ENCODE data around the gene CCM2.

Gene CCM2

DNA sequence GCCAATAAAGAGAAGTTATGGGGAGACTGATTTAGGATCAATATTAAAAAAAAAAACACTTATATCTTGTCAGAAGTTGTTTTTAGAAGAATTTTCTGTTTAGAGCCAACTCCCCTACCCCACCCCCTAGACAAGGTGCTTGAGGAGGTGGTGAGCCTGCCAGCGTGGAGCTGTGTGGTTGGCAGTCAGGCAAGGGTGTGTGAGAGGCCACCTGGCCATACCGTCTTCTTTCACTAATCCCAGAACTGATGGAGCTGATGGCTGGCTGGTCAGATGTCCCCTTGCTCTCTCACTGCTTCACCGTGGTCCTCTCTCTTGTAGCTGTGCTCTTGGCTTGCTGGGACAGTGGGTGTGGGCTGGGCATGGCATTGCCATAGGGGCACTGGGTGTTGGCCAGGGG, 54.4 kb downstream of the CCM2 start:
- no peaks in the 10 kb centered on the region for H3K9me3 ChIP-seq (replicated peaks; ENCODE audit: insufficient read depth, low read length)
- H3K4me3 ChIP-seq (ENCODE audit: low read length): no peak overlapping the region
- H2AFZ ChIP-seq (ENCODE audit: low read length): no peak overlapping the region
- no peaks in the 10 kb centered on the region for H3F3A ChIP-seq (ENCODE audit: insufficient read depth, low read length)
- peaks cover 18% of the 10 kb centered on the region; the same call in 1 of the 2 replicates for H4K20me1 ChIP-seq (ENCODE audit: insufficient read depth, low read length)
- H3K36me3 ChIP-seq (replicated peaks; ENCODE audit: insufficient read depth, low read length): peaks cover 12% of the 10 kb centered on the region; the same call in 1 of the 2 replicates
- no peak overlapping the region for H3K4me2 ChIP-seq (ENCODE audit: low read depth, low read length)
- 0 out of 2 replicates have a peak, but pooled peaks cover 6% of the 10 kb centered on the region for H3K4me1 ChIP-seq (ENCODE audit: low read length)
- no peak for TF ChIP-seq EZH2 (optimal IDR thresholded peaks at IDR 0.05; ENCODE audit: low read depth, low read length)
- TF ChIP-seq, protein P1, sequence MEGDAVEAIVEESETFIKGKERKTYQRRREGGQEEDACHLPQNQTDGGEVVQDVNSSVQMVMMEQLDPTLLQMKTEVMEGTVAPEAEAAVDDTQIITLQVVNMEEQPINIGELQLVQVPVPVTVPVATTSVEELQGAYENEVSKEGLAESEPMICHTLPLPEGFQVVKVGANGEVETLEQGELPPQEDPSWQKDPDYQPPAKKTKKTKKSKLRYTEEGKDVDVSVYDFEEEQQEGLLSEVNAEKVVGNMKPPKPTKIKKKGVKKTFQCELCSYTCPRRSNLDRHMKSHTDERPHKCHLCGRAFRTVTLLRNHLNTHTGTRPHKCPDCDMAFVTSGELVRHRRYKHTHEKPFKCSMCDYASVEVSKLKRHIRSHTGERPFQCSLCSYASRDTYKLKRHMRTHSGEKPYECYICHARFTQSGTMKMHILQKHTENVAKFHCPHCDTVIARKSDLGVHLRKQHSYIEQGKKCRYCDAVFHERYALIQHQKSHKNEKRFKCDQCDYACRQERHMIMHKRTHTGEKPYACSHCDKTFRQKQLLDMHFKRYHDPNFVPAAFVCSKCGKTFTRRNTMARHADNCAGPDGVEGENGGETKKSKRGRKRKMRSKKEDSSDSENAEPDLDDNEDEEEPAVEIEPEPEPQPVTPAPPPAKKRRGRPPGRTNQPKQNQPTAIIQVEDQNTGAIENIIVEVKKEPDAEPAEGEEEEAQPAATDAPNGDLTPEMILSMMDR (IDR thresholded peaks at IDR 0.05; ENCODE audit: low read length): no peak
- no peak for TF ChIP-seq EZH2phosphoT487 (IDR thresholded peaks at IDR 0.05; ENCODE audit: low read length)
- peaks cover 98% of the 10 kb centered on the region for H3K79me2 ChIP-seq (ENCODE audit: low read length)
- H3K9me2 ChIP-seq (replicated peaks; ENCODE audit: insufficient read depth, low read length): no peaks in the 10 kb centered on the region
- no peak overlapping the region for H3K27ac ChIP-seq (ENCODE audit: low read length)
- H3K9ac ChIP-seq (ENCODE audit: low read length): no peak overlapping the region
- no peak for DNase-seq
- H3K27me3 ChIP-seq (replicated peaks; ENCODE audit: insufficient read depth, low read length): no peaks in the 10 kb centered on the region

DNA sequence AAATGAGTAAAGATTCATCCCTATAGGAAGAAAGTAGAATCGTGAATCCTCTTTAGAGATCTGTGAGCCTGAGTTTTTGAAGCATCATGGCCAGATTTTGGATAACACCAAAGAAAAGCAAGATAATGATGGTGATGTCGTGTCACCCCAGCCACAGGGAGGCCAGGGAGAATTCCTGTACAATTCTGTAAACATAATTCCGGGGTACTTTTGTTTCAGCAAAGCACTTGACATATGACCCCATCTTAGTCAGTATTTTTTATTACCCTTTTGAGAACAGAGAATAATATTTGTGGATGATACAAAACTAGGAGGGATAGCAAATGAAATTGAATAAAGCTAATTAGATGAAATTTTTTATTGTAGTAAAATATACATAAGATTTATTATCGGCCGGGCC, 55.0 kb downstream of the CCM2 start:
- Histone ChIP-seq H2AFZ (ENCODE audit: low read length) (no peak overlapping the region), H4K20me1 (ENCODE audit: insufficient read depth, low read length) (peaks cover 19% of the 10 kb centered on the region; the same call in 1 of the 2 replicates), H3K4me2 (ENCODE audit: low read depth, low read length) (no peak overlapping the region), H3K9me2 (replicated peaks; ENCODE audit: insufficient read depth, low read length) (no peaks in the 10 kb centered on the region), H3K36me3 (replicated peaks; ENCODE audit: insufficient read depth, low read length) (peaks cover 11% of the 10 kb centered on the region; the same call in 1 of the 2 replicates), H3K4me1 (ENCODE audit: low read length) (0 out of 2 replicates have a peak, but pooled peaks cover 6% of the 10 kb centered on the region), H3F3A (ENCODE audit: insufficient read depth, low read length) (no peaks in the 10 kb centered on the region), H3K27ac (ENCODE audit: low read length) (no peak overlapping the region), H3K9ac (ENCODE audit: low read length) (no peak overlapping the region), H3K27me3 (replicated peaks; ENCODE audit: insufficient read depth, low read length) (no peaks in the 10 kb centered on the region), H3K79me2 (ENCODE audit: low read length) (peaks cover 98% of the 10 kb centered on the region), H3K9me3 (replicated peaks; ENCODE audit: insufficient read depth, low read length) (no peaks in the 10 kb centered on the region), H3K4me3 (ENCODE audit: low read length) (no peak overlapping the region)
- no peak for TF ChIP-seq EZH2 (optimal IDR thresholded peaks at IDR 0.05; ENCODE audit: low read depth, low read length)
- no peak for TF ChIP-seq EZH2phosphoT487 (IDR thresholded peaks at IDR 0.05; ENCODE audit: low read length)
- TF ChIP-seq, protein P1 (IDR thresholded peaks at IDR 0.05; ENCODE audit: low read length): no peak
- DNase-seq: no peak

DNA sequence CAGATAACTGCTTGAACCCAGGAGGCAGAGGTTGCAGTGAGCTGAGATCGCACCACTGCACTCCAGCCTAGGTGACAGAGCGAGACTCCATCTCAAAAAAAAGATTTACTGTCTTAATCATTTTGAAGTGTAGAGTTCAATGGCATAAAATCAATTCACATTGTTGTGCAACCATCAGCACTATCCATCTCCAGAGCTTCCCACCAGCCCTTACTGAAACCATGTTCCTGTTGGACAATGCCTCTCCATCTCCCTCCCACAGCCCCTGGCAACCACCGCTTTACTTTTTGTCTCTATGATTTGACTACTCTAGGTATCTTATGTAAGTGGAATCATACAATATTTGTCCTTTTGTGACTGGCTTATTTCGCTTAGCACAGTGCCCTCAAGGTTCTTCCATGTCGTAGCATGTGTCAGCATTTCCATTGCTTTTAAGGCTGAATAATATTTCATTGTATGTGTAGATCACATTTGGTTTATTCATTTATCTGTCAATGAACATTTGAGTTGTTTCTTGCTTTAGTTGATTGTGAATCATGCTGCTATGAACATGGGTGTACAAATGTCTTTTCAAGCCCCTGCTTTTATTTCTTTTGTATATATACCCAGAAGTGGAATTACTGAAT, 55.7 kb downstream of the CCM2 start:
- H3K9ac ChIP-seq (ENCODE audit: low read length): no peak overlapping the region
- H3K27me3 ChIP-seq (replicated peaks; ENCODE audit: insufficient read depth, low read length): no peaks in the 10 kb centered on the region
- H3K4me3 ChIP-seq (ENCODE audit: low read length): no peak overlapping the region
- peaks cover 26% of the 10 kb centered on the region; the same call in 1 of the 2 replicates for H4K20me1 ChIP-seq (ENCODE audit: insufficient read depth, low read length)
- no peak overlapping the region for H2AFZ ChIP-seq (ENCODE audit: low read length)
- no peak for DNase-seq
- peaks cover 4% of the 10 kb centered on the region; the same call in 1 of the 2 replicates for H3K36me3 ChIP-seq (replicated peaks; ENCODE audit: insufficient read depth, low read length)
- H3K4me2 ChIP-seq (ENCODE audit: low read depth, low read length): no peak overlapping the region
- no peaks in the 10 kb centered on the region for H3K9me3 ChIP-seq (replicated peaks; ENCODE audit: insufficient read depth, low read length)
- H3F3A ChIP-seq (ENCODE audit: insufficient read depth, low read length): no peaks in the 10 kb centered on the region
- peaks cover 98% of the 10 kb centered on the region for H3K79me2 ChIP-seq (ENCODE audit: low read length)
- H3K27ac ChIP-seq (ENCODE audit: low read length): no peak overlapping the region
- 0 out of 2 replicates have a peak, but pooled peaks cover 6% of the 10 kb centered on the region for H3K4me1 ChIP-seq (ENCODE audit: low read length)
- no peaks in the 10 kb centered on the region for H3K9me2 ChIP-seq (replicated peaks; ENCODE audit: insufficient read depth, low read length)
- TF ChIP-seq EZH2phosphoT487 (IDR thresholded peaks at IDR 0.05; ENCODE audit: low read length) (no peak), EZH2 (optimal IDR thresholded peaks at IDR 0.05; ENCODE audit: low read depth, low read length) (no peak)

DNA sequence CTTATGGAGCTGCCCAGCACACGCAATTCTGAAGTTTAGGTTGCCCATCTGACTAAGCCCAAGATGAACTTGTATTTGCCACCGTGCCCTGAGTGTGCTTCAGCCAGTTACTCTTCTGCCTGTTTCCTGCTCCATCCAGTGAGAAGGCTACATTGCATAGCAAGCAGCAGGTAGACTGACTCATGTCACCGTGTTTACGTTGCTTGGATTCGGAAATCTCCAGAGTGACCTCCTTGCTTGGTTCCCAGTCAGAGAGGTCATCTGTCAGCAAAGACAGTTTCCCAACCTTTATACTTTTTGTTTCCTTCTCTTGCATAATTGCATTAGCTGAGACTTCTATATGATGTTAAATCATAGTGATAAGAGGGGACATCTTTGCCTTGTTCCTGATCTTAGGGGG, 57.9 kb downstream of the CCM2 start:
- Histone ChIP-seq H3K4me2 (ENCODE audit: low read depth, low read length) (no peak overlapping the region), H3K27ac (ENCODE audit: low read length) (no peak overlapping the region), H3K79me2 (ENCODE audit: low read length) (peaks cover 99% of the 10 kb centered on the region), H2AFZ (ENCODE audit: low read length) (no peak overlapping the region), H3K27me3 (replicated peaks; ENCODE audit: insufficient read depth, low read length) (no peaks in the 10 kb centered on the region), H3F3A (ENCODE audit: insufficient read depth, low read length) (no peaks in the 10 kb centered on the region), H3K9ac (ENCODE audit: low read length) (no peak overlapping the region), H3K4me3 (ENCODE audit: low read length) (no peak overlapping the region), H3K9me2 (replicated peaks; ENCODE audit: insufficient read depth, low read length) (no peaks in the 10 kb centered on the region), H3K4me1 (ENCODE audit: low read length) (0 out of 2 replicates have a peak, but pooled peaks cover 6% of the 10 kb centered on the region), H3K9me3 (replicated peaks; ENCODE audit: insufficient read depth, low read length) (no peaks in the 10 kb centered on the region), H4K20me1 (ENCODE audit: insufficient read depth, low read length) (peaks cover 37% of the 10 kb centered on the region; the same call in 1 of the 2 replicates), H3K36me3 (replicated peaks; ENCODE audit: insufficient read depth, low read length) (no peaks in the 10 kb centered on the region; the same call in none of the 2 replicates)
- no peak for DNase-seq
- TF ChIP-seq, protein P1 (IDR thresholded peaks at IDR 0.05; ENCODE audit: low read length): no peak
- TF ChIP-seq EZH2 (optimal IDR thresholded peaks at IDR 0.05; ENCODE audit: low read depth, low read length) (no peak), EZH2phosphoT487 (IDR thresholded peaks at IDR 0.05; ENCODE audit: low read length) (no peak)
